HEK293 (cell line): ENCODE measurements around the gene SKA2.

Source experiments
- ATF2 ChIP-seq: fragments of 450-650 bp; formaldehyde crosslinking; IDR thresholded peaks from 2 replicates; pipeline ENCODE4 v1.5.1; 2016; ENCODE audit warnings: missing biosample characterization, missing genetic modification characterization, low read depth
- CTCF ChIP-seq: fragments of 450-650 bp; formaldehyde crosslinking; IDR thresholded peaks from 2 replicates; pipeline ENCODE4 v1.5.1; 2016; ENCODE audit warnings: missing biosample characterization, missing genetic modification characterization
- MEIS1 ChIP-seq: sonication (generic); formaldehyde crosslinking; IDR thresholded peaks from 2 replicates; pipeline ENCODE4 v1.8.1; 2022; ENCODE audit warnings: missing genetic modification reagents, mild to moderate bottlenecking, borderline replicate concordance
- REST ChIP-seq: fragments of 450-650 bp; formaldehyde crosslinking; IDR thresholded peaks from 2 replicates; pipeline ENCODE4 v1.5.1; 2016; ENCODE audit warnings: missing biosample characterization, missing genetic modification characterization
- SALL2 ChIP-seq: fragments of 450-650 bp; formaldehyde crosslinking; IDR thresholded peaks from 2 replicates; pipeline ENCODE4 v1.5.0; 2017; ENCODE audit warnings: missing biosample characterization, mild to moderate bottlenecking, missing genetic modification characterization, borderline replicate concordance
- ZNF121 ChIP-seq: fragments of 450-650 bp; formaldehyde crosslinking; IDR thresholded peaks from 2 replicates; pipeline ENCODE4 v1.5.1; 2016; ENCODE audit warnings: missing biosample characterization, missing genetic modification characterization
- ZNF169 ChIP-seq: fragments of 450-650 bp; formaldehyde crosslinking; IDR thresholded peaks from 2 replicates; pipeline ENCODE4 v1.5.1; 2016; ENCODE audit warnings: missing biosample characterization, missing genetic modification characterization
- ZNF558 ChIP-seq: fragments of 450-650 bp; formaldehyde crosslinking; IDR thresholded peaks from 2 replicates; pipeline ENCODE4 v1.5.1; 2016; ENCODE audit warnings: missing biosample characterization, missing genetic modification characterization
- ZNF76 ChIP-seq: fragments of 450-650 bp; formaldehyde crosslinking; IDR thresholded peaks from 2 replicates; pipeline ENCODE4; 2016; ENCODE audit warnings: low read depth, missing biosample characterization, missing genetic modification characterization, borderline replicate concordance

GRCh38 chr17:59069856-59070255, 85.1 kb downstream of the SKA2 start:
- no peak for TF ChIP-seq ZNF169 (tag by site-specific recombination)
- TF ChIP-seq ZNF76, result no peak
- no peak for TF ChIP-seq ZNF121
- TF ChIP-seq ATF2 (tag by site-specific recombination), result no peak
- TF ChIP-seq SALL2 (tag by site-specific recombination), result no peak
- TF ChIP-seq MEIS1, result no peak
- no peak for TF ChIP-seq CTCF (tag by site-specific recombination)
- TF ChIP-seq ZNF558 (tag by site-specific recombination), result no peak
- no peak for TF ChIP-seq REST
